DOHH2 (cell line): ENCODE data around the gene NPTX2.

Experiments
- H3F3A ChIP-seq: fragments of 200-600 bp; sonication (generic), shearing (Covaris generic); 2 replicates; pipeline ENCODE4 v1.6.0; 2016; ENCODE audit warnings: antibody characterized with exemption, mild to moderate bottlenecking; ENCODE audit not compliant: control insufficient read depth, insufficient read depth
- H3K27ac ChIP-seq: fragments of 200-600 bp; sonication (generic); 2 replicates; pipeline ENCODE4 v1.5.1; 2014; ENCODE audit warnings: low read depth, mild to moderate bottlenecking, low read length, moderate library complexity
- H3K27me3 ChIP-seq: fragments of 200-600 bp; sonication (generic); 2 replicates; pipeline ENCODE4 v1.6.1; 2014; ENCODE audit warnings: mild to moderate bottlenecking, low read length, mixed read lengths; ENCODE audit not compliant: control insufficient read depth
- H3K36me3 ChIP-seq: fragments of 200-600 bp; sonication (generic); 2 replicates; pipeline ENCODE4 v1.6.1; 2014; ENCODE audit warnings: mild to moderate bottlenecking, low read length, moderate library complexity, mixed read lengths; ENCODE audit not compliant: control insufficient read depth
- H3K4me1 ChIP-seq: fragments of 200-600 bp; sonication (generic); 2 replicates; pipeline ENCODE4 v1.6.1; 2014; ENCODE audit warnings: mild to moderate bottlenecking, low read length, mixed read lengths; ENCODE audit not compliant: control insufficient read depth
- H3K4me2 ChIP-seq: fragments of 200-600 bp; sonication (generic); 2 replicates; pipeline ENCODE4 v1.6.0; 2014; ENCODE audit warnings: mild to moderate bottlenecking, low read length, moderate library complexity
- H3K4me3 ChIP-seq: fragments of 200-600 bp; sonication (generic); 2 replicates; pipeline ENCODE4 v1.5.1; 2014; ENCODE audit warnings: mild to moderate bottlenecking, low read length, mixed read lengths
- H3K79me2 ChIP-seq: fragments of 200-600 bp; sonication (generic); 2 replicates; pipeline ENCODE4 v1.6.1; 2014; ENCODE audit warnings: mild to moderate bottlenecking, low read length, mixed read lengths; ENCODE audit not compliant: control insufficient read depth
- H3K9me2 ChIP-seq: fragments of 200-600 bp; sonication (generic); replicated peaks from 2 replicates; pipeline ENCODE4 v1.6.1; 2014; ENCODE audit warnings: mild to moderate bottlenecking, low read length, mixed read lengths; ENCODE audit not compliant: control insufficient read depth
- H3K9me3 ChIP-seq: fragments of 200-600 bp; sonication (generic); 2 replicates; pipeline ENCODE4 v1.6.1; 2014; ENCODE audit warnings: antibody characterized with exemption, low read length, mixed read lengths; ENCODE audit not compliant: control insufficient read depth, insufficient read depth
- H4K20me1 ChIP-seq: fragments of 200-600 bp; sonication (generic); 2 replicates; pipeline ENCODE4 v1.6.0; 2014; ENCODE audit warnings: low read depth, mild to moderate bottlenecking, antibody characterized with exemption, low read length, moderate library complexity; ENCODE audit not compliant: control insufficient read depth, insufficient read depth
- EZH2phosphoT487 ChIP-seq: fragments of 200-600 bp; sonication (generic); IDR thresholded peaks from 2 replicates; pipeline ENCODE4 v1.6.1; 2017; ENCODE audit warnings: borderline replicate concordance, mild to moderate bottlenecking, antibody characterized with exemption, low read length, moderate library complexity, mixed read lengths
- TF ChIP-seq, protein P1 (sequence below): fragments of 200-600 bp; sonication (generic); IDR thresholded peaks from one replicate; pipeline ENCODE4 v1.5.1; 2014; ENCODE audit warnings: antibody characterized with exemption, mild to moderate bottlenecking, low read depth, low read length; ENCODE audit not compliant: poor library complexity, severe bottlenecking

Gene NPTX2

DNA sequence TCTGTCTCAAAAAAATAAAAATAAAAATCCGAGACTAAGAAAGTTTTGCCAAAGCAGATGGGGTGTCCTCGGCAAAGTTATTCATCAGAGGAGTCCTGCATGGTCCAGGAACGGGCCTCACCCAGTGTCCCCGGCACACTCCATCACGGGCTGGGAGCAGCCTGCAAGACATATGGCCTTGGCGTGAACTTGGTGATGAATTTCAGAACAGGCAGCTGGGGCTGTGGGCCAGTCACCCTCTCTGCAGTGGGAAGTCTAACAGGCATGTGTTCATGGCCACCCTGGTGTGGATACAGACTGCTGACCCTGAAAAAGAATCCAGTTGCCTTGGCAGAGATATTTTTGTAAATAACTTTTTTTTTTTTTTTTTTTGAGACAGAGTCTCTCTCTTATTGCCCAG lies 34.7 kb downstream of the NPTX2 start:
- TF ChIP-seq, protein P1, sequence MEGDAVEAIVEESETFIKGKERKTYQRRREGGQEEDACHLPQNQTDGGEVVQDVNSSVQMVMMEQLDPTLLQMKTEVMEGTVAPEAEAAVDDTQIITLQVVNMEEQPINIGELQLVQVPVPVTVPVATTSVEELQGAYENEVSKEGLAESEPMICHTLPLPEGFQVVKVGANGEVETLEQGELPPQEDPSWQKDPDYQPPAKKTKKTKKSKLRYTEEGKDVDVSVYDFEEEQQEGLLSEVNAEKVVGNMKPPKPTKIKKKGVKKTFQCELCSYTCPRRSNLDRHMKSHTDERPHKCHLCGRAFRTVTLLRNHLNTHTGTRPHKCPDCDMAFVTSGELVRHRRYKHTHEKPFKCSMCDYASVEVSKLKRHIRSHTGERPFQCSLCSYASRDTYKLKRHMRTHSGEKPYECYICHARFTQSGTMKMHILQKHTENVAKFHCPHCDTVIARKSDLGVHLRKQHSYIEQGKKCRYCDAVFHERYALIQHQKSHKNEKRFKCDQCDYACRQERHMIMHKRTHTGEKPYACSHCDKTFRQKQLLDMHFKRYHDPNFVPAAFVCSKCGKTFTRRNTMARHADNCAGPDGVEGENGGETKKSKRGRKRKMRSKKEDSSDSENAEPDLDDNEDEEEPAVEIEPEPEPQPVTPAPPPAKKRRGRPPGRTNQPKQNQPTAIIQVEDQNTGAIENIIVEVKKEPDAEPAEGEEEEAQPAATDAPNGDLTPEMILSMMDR, result no peak
- no peak for TF ChIP-seq EZH2phosphoT487
- Histone ChIP-seq H3K27ac (no peak overlapping the region), H3F3A (no peaks in the 10 kb centered on the region), H3K9me2 (no peaks in the 10 kb centered on the region), H3K79me2 (no peaks in the 10 kb centered on the region), H3K4me3 (no peak overlapping the region), H3K36me3 (peaks cover 3% of the 10 kb centered on the region; the same call in 1 of the 2 replicates), H3K9me3 (peaks cover 15% of the 10 kb centered on the region; the same call in 1 of the 2 replicates), H4K20me1 (no peaks in the 10 kb centered on the region), H3K27me3 (no peaks in the 10 kb centered on the region), H3K4me2 (no peak overlapping the region), H3K4me1 (peaks cover 54% of the 10 kb centered on the region)

DNA sequence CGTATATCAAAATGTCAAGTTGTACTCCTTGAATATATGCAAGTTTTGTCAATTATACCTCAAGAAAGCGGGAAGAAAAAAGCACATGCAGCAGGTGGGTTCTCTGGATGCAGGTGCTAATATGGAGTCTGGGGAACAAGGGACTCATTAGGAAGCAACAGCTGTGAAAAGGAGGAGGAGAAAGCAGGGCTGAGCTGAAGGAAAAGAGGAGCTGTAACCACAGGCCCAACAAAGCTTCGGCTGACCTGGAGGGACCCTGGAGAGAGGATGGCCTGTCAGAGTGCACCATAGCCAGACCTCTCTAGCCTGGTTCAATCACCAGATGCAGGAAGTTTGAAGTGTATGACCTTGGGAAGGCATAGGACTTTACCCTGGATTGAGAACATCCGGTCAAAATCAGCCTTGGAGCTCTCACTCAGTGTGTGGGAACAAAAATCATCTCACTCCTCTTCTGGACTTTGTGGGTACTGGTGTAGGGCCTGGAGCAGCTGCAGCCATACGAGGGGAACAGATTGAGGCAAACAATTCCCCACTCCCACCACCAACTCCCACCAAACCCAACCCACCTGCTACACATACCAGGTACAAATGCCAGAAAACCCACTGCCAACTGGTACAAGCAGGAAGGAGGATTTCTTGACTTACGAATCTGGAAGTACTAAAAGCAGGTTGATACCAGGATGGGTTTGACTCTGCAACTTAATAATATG lies 36.7 kb downstream of the NPTX2 start:
- Histone ChIP-seq H3K9me3 (peaks cover 15% of the 10 kb centered on the region; the same call in 1 of the 2 replicates), H3K4me2 (no peak overlapping the region), H3K36me3 (peaks cover 3% of the 10 kb centered on the region; the same call in 1 of the 2 replicates), H3K79me2 (no peaks in the 10 kb centered on the region), H3K9me2 (no peaks in the 10 kb centered on the region), H3K4me3 (no peak overlapping the region), H3K27ac (no peak overlapping the region), H3K27me3 (no peaks in the 10 kb centered on the region), H4K20me1 (no peaks in the 10 kb centered on the region), H3F3A (no peaks in the 10 kb centered on the region), H3K4me1 (peaks cover 50% of the 10 kb centered on the region)
- no peak for TF ChIP-seq EZH2phosphoT487
- TF ChIP-seq, protein P1, result no peak

DNA sequence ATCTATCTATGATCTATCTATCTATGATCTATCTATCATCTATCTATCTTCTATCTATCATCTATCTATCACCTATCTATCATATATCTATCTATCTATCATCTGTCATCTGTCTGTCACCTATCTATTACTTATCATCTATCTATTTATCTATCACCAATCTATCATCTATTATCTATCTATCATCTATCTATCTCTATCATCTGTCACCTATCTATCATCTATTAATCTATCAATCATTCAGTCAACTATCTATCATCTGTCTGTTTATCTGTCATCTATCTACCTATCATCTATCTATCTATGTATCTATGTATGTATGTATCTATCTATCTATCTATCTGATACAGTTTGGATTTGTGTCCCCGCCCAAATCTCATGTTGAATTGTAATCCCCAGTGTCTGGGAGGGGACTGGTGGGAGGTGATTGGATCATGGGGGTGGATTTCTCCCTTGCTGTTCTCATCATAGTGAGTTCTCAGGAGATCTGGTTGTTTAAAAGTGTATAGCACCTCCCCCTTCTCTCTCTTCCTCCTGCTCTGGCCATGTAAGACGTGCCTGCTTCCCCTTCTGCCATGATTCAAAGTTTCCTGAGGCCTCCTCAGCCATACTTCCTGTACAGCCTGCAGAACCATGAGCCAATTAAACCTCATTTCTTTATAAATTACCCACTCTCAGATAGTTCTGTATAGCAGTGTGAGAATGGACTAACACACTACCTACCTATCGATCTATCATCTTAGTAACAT lies 37.6 kb downstream of the NPTX2 start:
- H3F3A ChIP-seq, result no peaks in the 10 kb centered on the region
- H3K9me3 ChIP-seq, result peaks cover 15% of the 10 kb centered on the region; the same call in 1 of the 2 replicates
- no peak overlapping the region for H3K4me3 ChIP-seq
- no peaks in the 10 kb centered on the region for H3K9me2 ChIP-seq
- H3K4me2 ChIP-seq, result no peak overlapping the region
- H3K4me1 ChIP-seq, result peaks cover 50% of the 10 kb centered on the region
- no peaks in the 10 kb centered on the region for H3K79me2 ChIP-seq
- H3K27me3 ChIP-seq, result no peaks in the 10 kb centered on the region
- H4K20me1 ChIP-seq, result no peaks in the 10 kb centered on the region
- TF ChIP-seq, protein P1, result no peak
- TF ChIP-seq EZH2phosphoT487, result no peak
- H3K36me3 ChIP-seq, result peaks cover 3% of the 10 kb centered on the region; the same call in 1 of the 2 replicates
- H3K27ac ChIP-seq, result no peak overlapping the region
